Activated T-cell treated with anti-CD3 and anti-CD28 coated beads for 48 hours (primary cell): ENCODE data around the gene PRAMEF5.
"Not testable (repeated sequence)": the region's sequence is repeated elsewhere in the genome, so short reads cannot be mapped to it uniquely, and the experiment has no call there.

Experiments used
- DNase-seq: peaks from one replicate; pipeline ENCODE4 v3.0.0-alpha.2; 2020; ENCODE audit warnings: low read depth

Gene PRAMEF5

GRCh38 chr1:13277016-13277415, 23.0 kb downstream of the PRAMEF5 start:
- DNase-seq = not testable (repeated sequence)

- not testable (repeated sequence) for DNase-seq
These were observed 25.6 kb downstream of the PRAMEF5 start for GRCh38 chr1:13279617-13280016.

GRCh38 chr1:13285037-13285436, 31.0 kb downstream of the PRAMEF5 start, which contains the start of gene PRAMEF8:
PRAMEF8 (minus strand) TSS chr1:13285137; CDS start chr1:13284091, 1,046 bp downstream.
- DNase-seq = not testable (repeated sequence)

- not testable (repeated sequence) for DNase-seq
These were observed 35.0 kb downstream of the PRAMEF5 start for GRCh38 chr1:13289030-13289429.

- not testable (repeated sequence) for DNase-seq
These were observed 43.4 kb downstream of the PRAMEF5 start for GRCh38 chr1:13297216-13297931.

- DNase-seq = not testable (repeated sequence)
These were observed 44.7 kb downstream of the PRAMEF5 start for GRCh38 chr1:13298699-13299098.

GRCh38 chr1:13302197-13302596, 48.2 kb downstream of the PRAMEF5 start:
- not testable (repeated sequence) for DNase-seq

- not testable (repeated sequence) for DNase-seq
These were observed 49.2 kb downstream of the PRAMEF5 start, which contains the start of gene PRAMEF33 for GRCh38 chr1:13303239-13303638. PRAMEF33 (plus strand) TSS chr1:13303539; CDS start chr1:13305955, 2,416 bp downstream.
